ENCODE results near the gene DAP.

DAP gene

GRCh38 chr5:10702911-10703491 is 58.0 kb downstream of the DAP start:
- H3K27ac ChIP-seq = peak overlapping the region in 1 of 2 donors; percentile 18
- H3K36me3 ChIP-seq = no peaks in the 10 kb centered on the region
- no peaks in the 10 kb centered on the region for H3K27me3 ChIP-seq
- H3K4me3 ChIP-seq = no peak overlapping the region
- H3K9me3 ChIP-seq = no peaks in the 10 kb centered on the region
- H3K4me1 ChIP-seq = peaks cover 0 to 43% (median 22%) of the 10 kb centered on the region in 4 donors
- intact Hi-C loops (cut with DNase I; ENCODE audit: low total_unique reads) = no loop called here
- TF ChIP-seq CTCF (IDR thresholded peaks at IDR 0.05) = no peak
- DNase-seq = no peak

- no peak overlapping the region for H3K4me3 ChIP-seq
- intact Hi-C loops (cut with DNase I; ENCODE audit: low total_unique reads) = no loop called here
Measured at GRCh38 chr5:10702040-10702629, 58.9 kb downstream of the DAP start.

GRCh38 chr5:10701567-10702039 is 59.4 kb downstream of the DAP start:
- H3K4me1 ChIP-seq = peaks cover 0 to 43% (median 22%) of the 10 kb centered on the region in 4 donors
- DNase-seq = no peak
- no peak overlapping the region for H3K4me3 ChIP-seq
- H3K36me3 ChIP-seq = no peaks in the 10 kb centered on the region
- H3K27me3 ChIP-seq = no peaks in the 10 kb centered on the region
- TF ChIP-seq CTCF (IDR thresholded peaks at IDR 0.05) = peak; percentile 29 to 65
- no peaks in the 10 kb centered on the region for H3K9me3 ChIP-seq
- peak overlapping the region; percentile 5 to 14 for H3K27ac ChIP-seq
- intact Hi-C loops (cut with DNase I; ENCODE audit: low total_unique reads) = no loop called here

More at GRCh38 chr5:10702040-10702629, 58.9 kb downstream of the DAP start:
- Histone ChIP-seq H3K9me3 (no peaks in the 10 kb centered on the region), H3K36me3 (no peaks in the 10 kb centered on the region), H3K27me3 (no peaks in the 10 kb centered on the region), H3K4me1 (peaks cover 0 to 43% (median 22%) of the 10 kb centered on the region in 4 donors), H3K27ac (peak overlapping the region; percentile 14 to 18)
- no peak for TF ChIP-seq CTCF (IDR thresholded peaks at IDR 0.05)
- no peak for DNase-seq

GRCh38 chr5:10700516-10700915 is 60.5 kb downstream of the DAP start:
- peaks cover 0 to 43% (median 22%) of the 10 kb centered on the region in 4 donors for H3K4me1 ChIP-seq
- no peak for DNase-seq
- no peaks in the 10 kb centered on the region for H3K27me3 ChIP-seq
- H3K4me3 ChIP-seq = no peak overlapping the region
- no peak overlapping the region for H3K27ac ChIP-seq
- TF ChIP-seq CTCF (IDR thresholded peaks at IDR 0.05) = no peak
- H3K36me3 ChIP-seq = no peaks in the 10 kb centered on the region
- no peaks in the 10 kb centered on the region for H3K9me3 ChIP-seq
- intact Hi-C loops (cut with DNase I; ENCODE audit: low total_unique reads) = no loop called here

- H3K9me3 ChIP-seq = no peaks in the 10 kb centered on the region
- H3K36me3 ChIP-seq = no peaks in the 10 kb centered on the region
- H3K27me3 ChIP-seq = no peaks in the 10 kb centered on the region
- TF ChIP-seq CTCF (IDR thresholded peaks at IDR 0.05) = no peak
- no peak overlapping the region for H3K27ac ChIP-seq
- intact Hi-C loops (cut with DNase I; ENCODE audit: low total_unique reads) = no loop called here
- DNase-seq = no peak
- no peak overlapping the region for H3K4me3 ChIP-seq
- peaks cover 0 to 40% (median 22%) of the 10 kb centered on the region in 4 donors for H3K4me1 ChIP-seq
Measured at GRCh38 chr5:10699987-10700386, 61.0 kb downstream of the DAP start.

Data from tibial artery (tissue), 4 donors.